ENCODE measurements around the gene PAXX. TPM values are rescaled to one million over a fixed set of nuclear protein-coding genes. Genes with fewer than 3 reads are reported as not detected.
A peak's percentile ranks its signal among the peaks of the same experiment; 100 is the strongest.

PAXX gene
- total RNA-seq, 1 donor from 2014 or later: 19.8 TPM

DNA sequence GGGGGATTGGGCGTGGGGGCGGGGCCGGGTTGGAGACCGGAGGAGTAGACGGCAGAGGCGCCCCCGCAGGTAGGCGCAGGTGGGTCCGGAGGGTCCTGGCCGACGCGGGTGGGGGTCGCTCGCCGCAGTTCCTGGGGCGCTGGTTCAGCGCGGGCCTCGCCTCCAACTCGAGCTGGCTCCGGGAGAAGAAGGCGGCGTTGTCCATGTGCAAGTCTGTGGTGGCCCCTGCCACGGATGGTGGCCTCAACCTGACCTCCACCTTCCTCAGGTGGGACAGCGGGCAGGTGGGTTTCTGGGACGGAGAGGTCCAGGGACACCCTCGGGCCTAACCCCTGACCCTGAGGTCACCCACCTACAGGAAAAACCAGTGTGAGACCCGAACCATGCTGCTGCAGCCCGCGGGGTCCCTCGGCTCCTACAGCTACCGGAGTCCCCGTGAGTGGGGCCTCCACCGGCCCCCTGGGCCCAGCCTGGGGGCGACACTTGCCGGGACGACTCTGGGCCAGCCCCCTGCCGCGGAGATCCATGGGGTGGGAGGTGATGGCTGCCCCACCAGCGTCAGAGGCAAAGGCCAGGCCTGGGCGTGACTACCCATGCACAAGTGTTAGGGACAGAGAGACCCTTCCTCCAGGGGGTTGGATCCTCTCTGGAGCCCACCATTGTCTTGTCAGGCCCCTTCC, 13.2 kb upstream of the PAXX start:
- no peak for DNase-seq
- Histone ChIP-seq H3K4me1 (peaks cover 92% of the 10 kb centered on the region), H3K27me3 (ENCODE audit: low read depth) (no peaks in the 10 kb centered on the region), H3K27ac (replicated peaks) (peak overlapping the region; percentile 91), H3K9me3 (replicated peaks) (no peaks in the 10 kb centered on the region), H3K36me3 (peaks cover 5% of the 10 kb centered on the region), H3K4me3 (peak overlapping the region; percentile 51)
- intact Hi-C loops (cut with micrococcal nuclease): no loop called here
- TF ChIP-seq, protein P1, sequence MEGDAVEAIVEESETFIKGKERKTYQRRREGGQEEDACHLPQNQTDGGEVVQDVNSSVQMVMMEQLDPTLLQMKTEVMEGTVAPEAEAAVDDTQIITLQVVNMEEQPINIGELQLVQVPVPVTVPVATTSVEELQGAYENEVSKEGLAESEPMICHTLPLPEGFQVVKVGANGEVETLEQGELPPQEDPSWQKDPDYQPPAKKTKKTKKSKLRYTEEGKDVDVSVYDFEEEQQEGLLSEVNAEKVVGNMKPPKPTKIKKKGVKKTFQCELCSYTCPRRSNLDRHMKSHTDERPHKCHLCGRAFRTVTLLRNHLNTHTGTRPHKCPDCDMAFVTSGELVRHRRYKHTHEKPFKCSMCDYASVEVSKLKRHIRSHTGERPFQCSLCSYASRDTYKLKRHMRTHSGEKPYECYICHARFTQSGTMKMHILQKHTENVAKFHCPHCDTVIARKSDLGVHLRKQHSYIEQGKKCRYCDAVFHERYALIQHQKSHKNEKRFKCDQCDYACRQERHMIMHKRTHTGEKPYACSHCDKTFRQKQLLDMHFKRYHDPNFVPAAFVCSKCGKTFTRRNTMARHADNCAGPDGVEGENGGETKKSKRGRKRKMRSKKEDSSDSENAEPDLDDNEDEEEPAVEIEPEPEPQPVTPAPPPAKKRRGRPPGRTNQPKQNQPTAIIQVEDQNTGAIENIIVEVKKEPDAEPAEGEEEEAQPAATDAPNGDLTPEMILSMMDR (IDR thresholded peaks at IDR 0.05; ENCODE audit: borderline replicate concordance): no peak

DNA sequence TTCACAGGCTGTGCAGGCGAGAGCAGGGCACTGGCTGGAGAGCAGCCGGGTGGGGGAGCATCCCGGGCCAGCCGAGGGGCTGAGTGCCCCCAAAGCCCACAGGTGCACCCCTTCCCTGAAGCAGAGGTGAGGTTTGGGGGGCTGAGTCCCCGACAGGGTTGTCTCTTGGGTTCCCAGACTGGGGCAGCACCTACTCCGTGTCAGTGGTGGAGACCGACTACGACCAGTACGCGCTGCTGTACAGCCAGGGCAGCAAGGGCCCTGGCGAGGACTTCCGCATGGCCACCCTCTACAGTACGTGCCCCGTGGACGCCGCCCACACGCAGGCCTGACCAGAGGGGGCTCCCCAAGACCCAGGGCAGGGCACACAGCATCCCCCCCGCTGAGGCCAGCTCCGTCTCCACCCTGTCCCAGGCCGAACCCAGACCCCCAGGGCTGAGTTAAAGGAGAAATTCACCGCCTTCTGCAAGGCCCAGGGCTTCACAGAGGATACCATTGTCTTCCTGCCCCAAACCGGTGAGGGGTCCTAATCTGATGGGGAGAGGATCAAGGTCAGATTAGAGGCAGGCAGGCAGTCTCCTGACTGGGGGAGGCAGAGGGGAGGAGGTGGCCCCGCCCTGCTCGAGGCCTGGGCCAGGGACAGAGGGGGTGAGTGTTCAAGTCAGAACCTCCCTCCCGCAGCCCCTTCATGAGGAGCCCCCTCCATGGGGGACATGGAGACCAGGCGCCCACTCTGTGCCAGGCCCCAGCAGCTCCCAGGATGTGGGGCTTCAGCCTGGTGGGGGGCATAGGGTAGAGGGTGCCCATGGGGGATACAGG, 12.2 kb upstream of the PAXX start:
- H3K4me1 ChIP-seq: peaks cover 92% of the 10 kb centered on the region
- no peak for DNase-seq
- peaks cover 4% of the 10 kb centered on the region for H3K27me3 ChIP-seq (ENCODE audit: low read depth)

DNA sequence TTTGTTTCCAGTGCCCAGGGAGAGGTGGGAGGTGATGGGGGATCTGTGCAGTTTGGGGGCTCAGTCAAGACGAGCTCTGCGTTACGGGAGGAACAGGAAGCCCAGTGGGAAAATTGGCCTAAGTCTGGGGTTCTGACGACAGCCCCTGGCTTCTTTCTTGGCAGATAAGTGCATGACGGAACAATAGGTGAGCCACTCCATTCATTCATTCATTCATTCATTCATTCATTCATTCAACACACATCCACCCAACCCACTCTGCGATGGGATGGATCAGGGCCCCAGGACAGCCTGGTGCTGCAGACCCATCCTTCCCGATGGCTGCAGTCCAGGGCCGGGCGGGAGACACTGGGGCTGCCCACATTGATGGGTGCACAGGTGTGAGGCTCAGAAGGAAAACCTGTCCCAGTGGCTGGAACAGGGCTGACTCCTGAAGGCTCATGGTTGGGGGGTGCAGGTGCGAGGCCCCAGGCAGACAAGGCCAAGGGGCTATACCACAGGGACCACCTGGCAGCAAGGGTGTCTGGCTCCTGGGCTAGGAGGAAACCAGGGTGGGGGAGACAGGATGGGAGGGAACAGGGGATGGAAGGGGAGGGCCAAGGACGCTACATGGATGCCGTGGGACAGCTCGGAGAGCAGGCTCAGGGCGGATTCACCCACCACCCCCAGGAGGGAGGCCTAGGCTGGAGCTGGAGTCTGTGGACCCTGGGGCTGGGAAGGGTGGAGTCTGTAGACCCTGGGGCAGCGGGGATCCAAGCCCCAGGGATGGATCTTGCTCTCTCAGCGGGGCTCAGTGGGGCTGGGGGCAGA, 11.3 kb upstream of the PAXX start:
- no peaks in the 10 kb centered on the region for H3K9me3 ChIP-seq (replicated peaks)
- intact Hi-C loops (cut with micrococcal nuclease): no loop called here
- H3K4me1 ChIP-seq: peaks cover 92% of the 10 kb centered on the region
- peaks cover 5% of the 10 kb centered on the region for H3K36me3 ChIP-seq
- no peak for DNase-seq
- H3K27ac ChIP-seq (replicated peaks): peak overlapping the region; percentile 91
- no peak overlapping the region for H3K4me3 ChIP-seq
- H3K27me3 ChIP-seq (ENCODE audit: low read depth): peaks cover 13% of the 10 kb centered on the region
- TF ChIP-seq, protein P1 (IDR thresholded peaks at IDR 0.05; ENCODE audit: borderline replicate concordance): no peak

More for the DNA sequence above, 12.2 kb upstream of the PAXX start:
- H3K36me3 ChIP-seq: peaks cover 5% of the 10 kb centered on the region
- H3K27ac ChIP-seq (replicated peaks): peak overlapping the region; percentile 91
- H3K9me3 ChIP-seq (replicated peaks): no peaks in the 10 kb centered on the region
- TF ChIP-seq, protein P1 (IDR thresholded peaks at IDR 0.05; ENCODE audit: borderline replicate concordance): no peak
- intact Hi-C loops (cut with micrococcal nuclease): no loop called here
- H3K4me3 ChIP-seq: peak overlapping the region; percentile 51

DNA sequence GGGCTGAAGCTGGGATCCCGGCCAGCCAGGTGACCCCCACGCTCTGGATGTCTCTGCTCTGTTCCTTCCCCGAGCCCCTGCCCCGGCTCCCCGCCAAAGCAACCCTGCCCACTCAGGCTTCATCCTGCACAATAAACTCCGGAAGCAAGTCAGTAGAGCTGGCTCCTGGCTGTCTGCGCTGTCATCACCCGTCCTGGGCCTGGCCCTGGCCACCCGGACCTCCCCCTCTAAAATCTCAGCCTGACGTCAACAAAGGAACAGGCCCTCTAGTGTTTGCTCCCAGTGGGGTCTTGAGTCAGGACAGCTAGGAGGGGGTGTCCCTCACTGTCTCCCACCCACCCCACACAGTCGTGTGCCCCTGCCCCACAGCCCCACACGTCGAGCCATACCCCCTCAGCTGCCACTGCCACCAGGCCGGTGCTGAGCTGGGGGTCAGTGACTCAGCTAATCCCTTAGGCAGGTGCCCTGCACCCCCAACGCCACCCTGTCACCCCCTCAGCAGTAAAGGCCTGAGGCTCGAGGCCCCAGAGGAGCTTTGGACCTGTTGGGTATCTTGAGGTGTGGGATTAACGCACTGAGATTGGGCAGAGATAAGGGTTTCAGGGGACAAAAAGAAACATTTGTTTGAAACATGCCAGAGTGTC, 10.5 kb upstream of the PAXX start:
- Histone ChIP-seq H3K36me3 (peaks cover 5% of the 10 kb centered on the region), H3K27ac (replicated peaks) (peak overlapping the region; percentile 91), H3K9me3 (replicated peaks) (no peaks in the 10 kb centered on the region), H3K4me1 (peaks cover 87% of the 10 kb centered on the region), H3K27me3 (ENCODE audit: low read depth) (peaks cover 15% of the 10 kb centered on the region), H3K4me3 (no peak overlapping the region)
- intact Hi-C loops (cut with micrococcal nuclease): no loop called here
- DNase-seq: peak; percentile 69
- TF ChIP-seq, protein P1 (IDR thresholded peaks at IDR 0.05; ENCODE audit: borderline replicate concordance): peak; percentile 42

Data from left ventricle myocardium inferior (tissue), 1 donor.